ENCODE results near the gene POLE.
A peak's percentile ranks its signal among the peaks of the same experiment; 100 is the strongest.
"Not testable (repeated sequence)": the region's sequence is repeated elsewhere in the genome, so short reads cannot be mapped to it uniquely, and the experiment has no call there.

POLE gene

DNA sequence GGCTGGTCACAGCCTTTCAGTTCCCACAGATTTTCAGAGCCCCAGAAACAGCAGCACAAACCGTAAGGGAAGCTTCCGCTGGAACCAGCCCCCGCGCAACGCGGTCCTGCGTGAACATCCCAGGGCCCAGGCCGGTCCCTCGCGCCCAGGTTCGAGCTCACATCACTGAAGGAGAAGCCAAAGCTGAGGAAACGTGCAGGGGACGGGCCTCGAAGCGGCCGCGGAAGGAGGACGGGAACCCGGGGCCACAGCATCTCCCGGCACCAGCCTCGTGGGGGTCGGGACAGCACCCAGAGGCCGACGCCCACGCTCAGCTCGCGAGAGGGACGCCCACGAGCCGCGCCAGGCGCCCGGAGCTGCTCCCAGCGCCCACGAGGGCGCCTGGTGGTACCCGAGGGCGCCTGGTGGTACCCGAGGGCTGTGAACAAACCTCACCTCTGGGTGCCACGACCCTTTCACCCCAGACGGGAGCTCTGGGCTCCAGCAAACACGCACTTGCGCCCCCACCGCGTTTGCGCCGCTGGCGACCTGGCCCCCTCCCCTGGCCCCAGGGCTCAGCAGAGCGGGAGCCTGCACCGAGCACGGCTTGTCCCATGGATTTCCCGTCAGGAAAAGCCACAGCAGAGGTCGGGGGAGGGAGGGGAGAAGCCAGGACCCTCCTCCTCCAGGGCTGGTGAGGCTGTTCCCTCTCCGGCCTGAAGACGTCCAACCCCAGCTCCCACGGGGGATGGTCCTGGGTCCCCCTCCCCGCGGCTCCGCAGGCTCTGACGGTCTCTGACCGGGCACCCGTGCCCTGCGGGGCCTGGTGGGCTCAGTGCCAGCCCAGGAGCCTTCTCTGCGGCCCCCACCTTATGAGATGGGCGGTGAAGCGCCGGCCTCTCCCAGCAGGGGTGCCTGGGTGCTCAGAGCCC, 83.6 kb downstream of the POLE start:
- no peak overlapping the region for H3K4me3 ChIP-seq (ENCODE audit: low read depth, low read length)
- DNase-seq (ENCODE audit: low read depth), result no peak

DNA sequence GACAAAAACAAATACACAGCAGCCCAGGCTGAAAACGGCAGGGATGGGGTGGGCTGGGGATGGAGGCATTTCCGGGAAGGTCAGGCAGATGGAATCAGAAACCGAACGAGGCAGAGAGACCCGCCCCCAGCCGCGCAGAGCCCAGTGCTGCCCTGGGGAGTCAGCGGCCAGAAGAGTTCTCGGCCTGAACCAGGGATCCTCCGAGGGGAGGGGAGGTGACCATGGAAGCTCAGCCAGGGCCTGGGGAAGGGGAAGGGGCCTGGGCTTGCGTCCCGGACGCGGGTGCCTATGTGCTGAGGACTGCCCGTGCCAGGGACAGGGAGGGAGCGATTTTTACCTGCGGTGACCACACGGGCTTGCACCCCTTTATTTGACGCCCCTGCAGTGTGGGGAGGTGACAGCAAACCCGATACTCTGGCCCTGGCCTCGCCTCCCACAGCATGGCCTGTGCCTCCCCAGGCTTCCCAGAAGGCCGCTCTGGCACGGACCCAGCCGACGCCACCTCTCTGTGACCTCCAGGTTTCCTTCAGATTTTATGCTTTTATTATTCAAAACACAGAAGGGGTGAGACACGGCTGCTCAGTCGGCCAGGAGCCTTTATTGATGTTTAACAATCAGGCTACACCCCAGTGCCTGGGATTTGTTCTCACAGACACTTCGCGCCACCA, 84.4 kb downstream of the POLE start:
- no peak for DNase-seq (ENCODE audit: low read depth)

DNA sequence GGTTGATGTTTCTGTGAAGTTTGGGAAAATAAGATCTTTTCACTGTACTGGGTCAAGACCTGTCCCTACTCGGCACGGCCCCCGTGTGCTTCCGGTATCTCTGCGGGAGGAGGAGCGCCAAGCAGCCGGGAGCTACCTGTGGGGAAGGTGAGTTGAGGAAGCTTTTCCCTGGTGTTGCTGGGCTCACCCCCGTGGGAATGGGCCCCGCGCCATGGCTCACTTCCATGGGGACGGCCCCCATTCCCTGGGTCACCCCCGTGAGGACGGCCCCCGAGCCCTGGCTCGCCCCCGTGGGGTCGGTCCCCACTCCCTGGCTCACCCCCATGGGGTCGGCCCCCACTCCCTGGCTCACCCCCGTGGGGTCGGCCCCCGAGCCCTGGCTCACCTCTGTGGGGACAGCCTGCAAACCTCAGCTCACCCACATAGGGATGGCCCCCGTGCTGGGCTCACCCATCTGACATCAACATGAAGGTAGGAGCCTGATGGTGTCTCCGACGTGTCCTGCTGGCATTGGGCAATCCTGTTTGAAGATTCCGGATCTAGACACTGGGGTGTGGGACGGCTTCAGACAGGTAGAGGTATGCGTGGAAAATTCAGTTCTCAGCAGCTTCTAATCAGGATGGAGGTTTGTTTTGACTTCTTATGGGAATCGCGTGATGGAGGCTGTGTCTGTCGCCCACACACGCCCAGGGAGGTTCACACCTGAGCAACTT, 85.8 kb downstream of the POLE start:
- no peak overlapping the region for H3K4me3 ChIP-seq (ENCODE audit: low read depth, low read length)
- no peak for DNase-seq (ENCODE audit: low read depth)

More for the DNA sequence above, 84.4 kb downstream of the POLE start:
- H3K4me3 ChIP-seq (ENCODE audit: low read depth, low read length), result no peak overlapping the region

DNA sequence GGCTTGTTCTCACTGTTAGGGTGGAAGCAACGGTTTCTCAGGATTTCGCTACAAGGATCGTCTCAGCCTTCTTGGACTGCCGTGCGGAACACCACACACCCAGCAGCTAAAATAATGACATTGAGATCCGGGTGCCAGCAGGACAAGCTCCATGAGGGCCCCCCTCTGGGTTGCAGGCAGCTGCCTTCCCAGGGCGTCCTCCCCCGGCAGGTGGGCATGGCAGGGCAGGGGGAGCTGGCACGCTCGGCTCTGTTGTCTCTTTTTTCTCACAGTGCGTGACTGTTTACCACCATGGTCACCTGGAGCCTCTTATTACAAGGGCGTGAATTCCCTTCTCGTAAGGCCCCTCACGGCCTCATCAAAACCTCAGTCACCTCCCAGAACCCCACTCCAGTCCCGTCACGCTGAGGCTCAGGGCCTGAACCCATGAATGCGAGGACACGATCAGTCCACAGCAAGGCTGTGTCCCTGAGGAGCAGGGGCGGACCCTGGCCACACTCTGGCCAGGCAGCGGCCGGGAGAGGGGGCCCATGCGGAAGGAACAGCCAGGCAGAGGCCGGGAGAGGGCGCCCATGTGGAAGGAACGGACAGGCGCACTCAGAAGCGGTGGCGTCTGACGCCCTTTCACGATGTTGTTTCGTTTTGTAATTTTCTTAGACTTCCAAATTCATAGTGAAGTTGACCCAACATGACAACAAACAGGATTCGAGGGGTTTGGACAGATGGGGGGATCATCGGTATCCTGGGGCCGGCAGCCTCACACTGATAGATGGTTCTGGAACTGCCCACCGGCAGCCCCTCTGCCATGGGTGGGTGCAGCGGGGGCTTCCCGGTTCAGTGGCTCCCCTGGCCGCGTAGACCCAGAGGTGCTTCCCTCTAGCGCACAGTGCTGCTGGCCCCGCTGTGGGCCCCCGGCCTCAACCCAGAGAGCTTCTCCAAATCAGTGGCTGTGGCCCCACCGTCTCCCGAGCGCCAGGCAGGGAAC, 86.8 kb downstream of the POLE start:
- H3K4me3 ChIP-seq (ENCODE audit: low read depth, low read length), result peak overlapping the region; percentile 43
- DNase-seq (ENCODE audit: low read depth), result peak; percentile 19

DNA sequence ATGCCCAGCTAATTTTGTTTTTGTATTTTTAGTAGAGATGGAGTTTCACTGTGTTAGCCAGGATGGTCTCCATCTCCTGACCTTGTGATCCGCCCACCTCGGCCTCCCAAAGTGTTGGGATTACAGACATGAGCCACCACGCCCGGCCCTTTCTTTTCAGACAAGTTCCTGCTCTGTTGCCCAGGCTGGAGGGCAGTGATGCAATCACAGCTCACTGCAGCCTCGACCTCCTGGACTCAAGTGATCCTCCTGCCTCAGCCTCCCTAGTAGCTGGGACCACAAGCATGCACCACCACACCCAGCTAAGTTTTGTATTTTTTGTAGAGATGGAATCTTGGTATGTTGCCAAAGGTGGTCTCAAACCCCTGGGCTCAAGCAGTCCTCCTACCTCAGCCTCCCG, 87.6 kb downstream of the POLE start:
- DNase-seq (ENCODE audit: low read depth); H3K4me3 ChIP-seq (ENCODE audit: low read depth, low read length): not testable (repeated sequence)

DNA sequence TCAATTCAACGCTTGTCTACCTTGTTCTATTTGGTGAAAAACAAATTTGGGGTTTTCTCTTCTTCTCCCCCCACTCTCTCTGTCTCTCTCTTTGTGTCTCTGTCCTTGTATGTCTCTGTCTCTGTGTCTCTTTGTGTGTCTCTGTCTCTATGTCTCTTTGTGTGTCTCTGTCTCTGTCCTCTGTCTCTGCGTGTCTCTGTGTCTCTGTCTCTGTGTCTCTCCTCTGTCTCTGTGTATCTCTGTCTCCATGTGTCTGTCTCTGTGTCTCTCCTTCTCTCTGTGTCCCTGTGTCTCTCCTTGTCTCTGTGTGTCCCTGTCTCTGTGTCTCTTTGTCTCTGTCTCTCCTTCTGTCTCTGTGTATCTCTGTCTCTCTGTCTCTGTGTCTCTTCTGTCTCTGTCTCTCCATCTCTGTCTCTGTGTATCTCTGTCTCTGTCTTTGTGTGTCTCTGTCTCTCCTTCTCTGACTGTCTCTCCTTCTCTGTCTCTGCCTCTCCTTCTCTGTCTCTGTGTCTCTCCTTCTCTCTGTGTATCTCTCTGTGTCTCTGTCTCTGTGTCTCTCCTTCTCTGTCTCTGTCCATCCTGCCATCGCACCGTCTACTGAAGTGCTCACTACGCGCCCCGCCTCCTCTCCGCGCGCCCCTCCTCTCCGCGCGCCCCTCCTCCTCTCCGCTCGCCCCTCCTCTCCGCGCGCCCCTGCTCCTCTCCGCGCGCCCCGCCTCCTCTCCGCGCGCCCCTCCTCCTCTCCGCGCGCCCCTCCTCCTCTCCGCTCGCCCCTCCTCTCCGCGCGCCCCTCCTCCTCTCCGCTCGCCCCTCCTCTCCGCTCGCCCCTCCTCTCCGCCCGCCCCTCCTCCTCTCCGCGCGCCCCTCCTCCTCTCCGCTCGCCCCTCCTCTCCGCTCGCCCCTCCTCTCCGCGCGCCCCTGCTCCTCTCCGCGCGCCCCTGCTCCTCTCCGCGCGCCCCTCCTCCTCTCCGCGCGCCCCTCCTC, 89.5 kb downstream of the POLE start:
- peak overlapping the region; percentile 47 for H3K4me3 ChIP-seq (ENCODE audit: low read depth, low read length)
- peak; percentile 23 for DNase-seq (ENCODE audit: low read depth)

DNA sequence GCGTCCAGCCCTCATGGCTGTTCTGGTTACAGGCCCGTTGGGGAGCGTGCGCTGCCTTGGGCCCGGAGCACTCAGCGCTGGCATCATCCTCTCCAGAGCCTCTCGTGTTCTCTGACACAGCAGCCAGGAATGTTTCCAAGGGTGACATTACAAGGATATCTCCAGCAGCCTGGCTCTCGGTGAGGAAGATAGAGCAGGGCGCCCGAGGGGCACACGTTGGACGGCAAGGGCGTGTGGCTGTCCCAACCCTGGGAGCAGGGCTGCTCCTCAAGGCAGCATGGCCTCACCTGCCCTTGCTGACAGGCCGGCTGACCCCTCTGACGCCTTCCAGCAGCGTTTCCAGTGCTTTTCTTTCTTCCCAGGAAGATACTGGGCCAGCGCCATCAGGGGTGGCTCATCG, 91.1 kb downstream of the POLE start:
- peak; percentile 4 for DNase-seq (ENCODE audit: low read depth)
- H3K4me3 ChIP-seq (ENCODE audit: low read depth, low read length), result no peak overlapping the region

GRCh38 chr12:132595183-132595582, 92.0 kb downstream of the POLE start:
- no peak for DNase-seq (ENCODE audit: low read depth)
- no peak overlapping the region for H3K4me3 ChIP-seq (ENCODE audit: low read depth, low read length)

DNA sequence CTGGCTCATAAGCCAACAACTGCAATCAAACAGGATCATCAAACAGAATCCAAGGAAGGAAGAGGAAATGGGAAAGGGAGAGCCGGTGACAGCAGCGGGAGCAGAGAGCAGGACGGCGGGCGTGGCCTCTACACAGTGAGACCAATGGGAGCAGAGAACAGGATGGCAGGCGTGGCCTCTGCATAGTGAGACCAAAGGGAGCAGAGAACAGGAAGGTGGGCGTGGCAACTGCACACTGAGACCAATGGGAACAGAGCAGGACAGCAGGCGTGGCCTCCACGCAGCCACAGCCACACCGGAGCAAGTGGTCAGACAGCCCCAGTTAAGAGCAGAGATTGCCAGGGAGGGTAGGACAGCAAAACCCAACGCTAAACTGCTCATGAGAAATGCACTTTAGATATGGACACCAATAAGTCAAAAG, 93.2 kb downstream of the POLE start:
- DNase-seq (ENCODE audit: low read depth), result peak; percentile 83
- H3K4me3 ChIP-seq (ENCODE audit: low read depth, low read length), result peak overlapping the region; percentile 24

DNA sequence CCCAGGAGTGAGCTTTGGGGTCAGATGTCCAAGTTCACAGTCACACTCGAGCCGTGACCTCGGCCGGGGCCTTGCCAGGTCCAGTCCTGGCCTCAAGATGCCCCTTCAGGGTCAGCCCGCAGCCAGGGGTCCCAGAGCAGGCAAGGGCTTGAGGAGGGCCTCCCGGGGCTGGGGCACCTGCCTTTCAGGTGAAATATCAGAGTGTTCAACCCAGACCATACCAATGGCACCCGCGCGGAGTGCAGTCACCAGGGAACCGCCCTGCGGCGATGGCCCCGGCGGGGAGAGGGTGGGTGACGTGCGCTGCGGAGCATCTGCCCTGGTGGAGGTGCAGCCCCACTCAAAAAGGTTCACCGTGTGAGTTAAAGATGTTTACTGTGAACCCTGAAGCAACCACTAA, 93.6 kb downstream of the POLE start:
- H3K4me3 ChIP-seq (ENCODE audit: low read depth, low read length), result peak overlapping the region; percentile 24
- DNase-seq (ENCODE audit: low read depth), result no peak

GRCh38 chr12:132593071-132593470, 94.1 kb downstream of the POLE start:
- H3K4me3 ChIP-seq (ENCODE audit: low read depth, low read length), result no peak overlapping the region

DNA sequence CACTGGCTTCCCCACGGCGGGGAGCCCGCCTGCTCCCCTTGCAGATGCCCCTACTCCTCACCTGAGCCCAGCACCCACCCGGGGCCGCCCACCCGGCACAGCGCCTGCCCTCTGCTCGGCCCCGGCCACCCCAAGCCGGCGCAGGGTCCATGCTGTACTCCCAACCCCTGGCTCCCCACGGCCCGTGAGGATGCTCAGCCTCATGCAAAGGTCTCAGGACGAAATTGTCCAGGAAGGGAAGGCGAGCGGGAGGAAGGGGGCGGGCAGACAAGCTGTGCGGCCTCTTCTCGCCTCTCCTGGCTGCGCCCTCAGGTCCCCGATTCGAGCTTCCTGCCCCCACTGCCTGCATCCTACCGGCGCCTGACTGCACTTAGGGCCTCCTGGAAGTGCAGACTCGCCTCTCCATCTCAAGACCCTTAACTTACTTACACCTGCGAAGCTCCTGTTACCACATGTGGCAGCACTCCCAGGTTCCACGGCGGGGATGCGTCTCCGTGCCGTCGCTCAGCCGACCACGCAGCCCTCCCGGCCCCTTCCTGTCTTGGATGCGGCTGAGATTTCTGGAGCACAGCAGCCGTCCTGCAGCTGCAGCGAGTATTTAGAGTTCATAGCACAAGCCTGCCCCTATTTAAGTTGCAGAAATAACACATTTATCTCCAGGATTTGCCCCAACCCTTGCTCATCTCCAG, 94.7 kb downstream of the POLE start:
- DNase-seq (ENCODE audit: low read depth), result no peak
- no peak overlapping the region for H3K4me3 ChIP-seq (ENCODE audit: low read depth, low read length)

More at GRCh38 chr12:132593071-132593470, 94.1 kb downstream of the POLE start:
- no peak for DNase-seq (ENCODE audit: low read depth)

DNA sequence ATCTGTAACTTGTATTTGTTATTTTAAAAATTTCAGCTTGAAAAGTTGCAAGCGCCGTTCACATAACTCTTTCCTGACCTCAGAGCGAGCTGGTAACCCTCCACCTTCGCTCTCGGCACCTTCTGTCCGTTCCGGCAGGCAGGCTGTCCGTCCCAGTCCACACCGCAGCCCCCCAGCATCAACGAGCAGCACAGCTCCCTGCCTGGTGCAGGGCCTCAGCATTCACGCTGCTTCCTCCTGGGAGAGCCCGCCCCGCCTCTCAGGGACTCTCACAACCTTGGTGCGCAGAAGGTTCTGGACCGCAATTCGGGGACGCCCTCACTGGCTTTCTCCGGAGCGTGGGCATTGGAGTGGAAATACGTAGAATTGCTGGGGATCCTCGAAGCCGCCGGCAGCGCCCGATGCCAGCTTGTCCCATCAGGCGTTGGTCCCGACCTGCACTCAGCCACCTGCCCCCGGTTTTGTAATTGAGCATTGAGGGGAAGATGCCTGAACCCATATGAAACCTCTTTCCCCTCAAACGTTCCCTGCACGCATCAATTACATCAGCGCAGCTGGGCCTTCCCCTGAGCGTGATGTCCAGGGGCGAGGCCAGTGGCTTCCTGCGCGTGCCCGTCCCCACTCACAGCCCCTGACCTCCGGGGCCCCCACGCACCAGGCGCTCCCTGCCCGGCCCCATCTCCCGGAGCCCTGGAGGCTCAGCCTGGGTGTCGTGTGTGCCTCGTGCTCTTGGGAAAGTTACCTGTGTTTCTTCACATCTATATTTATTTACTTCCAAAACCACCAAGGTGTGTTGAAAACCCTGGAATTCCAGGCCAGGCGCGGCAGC, 95.8 kb downstream of the POLE start:
- DNase-seq (ENCODE audit: low read depth), result no peak
- H3K4me3 ChIP-seq (ENCODE audit: low read depth, low read length), result no peak overlapping the region

DNA sequence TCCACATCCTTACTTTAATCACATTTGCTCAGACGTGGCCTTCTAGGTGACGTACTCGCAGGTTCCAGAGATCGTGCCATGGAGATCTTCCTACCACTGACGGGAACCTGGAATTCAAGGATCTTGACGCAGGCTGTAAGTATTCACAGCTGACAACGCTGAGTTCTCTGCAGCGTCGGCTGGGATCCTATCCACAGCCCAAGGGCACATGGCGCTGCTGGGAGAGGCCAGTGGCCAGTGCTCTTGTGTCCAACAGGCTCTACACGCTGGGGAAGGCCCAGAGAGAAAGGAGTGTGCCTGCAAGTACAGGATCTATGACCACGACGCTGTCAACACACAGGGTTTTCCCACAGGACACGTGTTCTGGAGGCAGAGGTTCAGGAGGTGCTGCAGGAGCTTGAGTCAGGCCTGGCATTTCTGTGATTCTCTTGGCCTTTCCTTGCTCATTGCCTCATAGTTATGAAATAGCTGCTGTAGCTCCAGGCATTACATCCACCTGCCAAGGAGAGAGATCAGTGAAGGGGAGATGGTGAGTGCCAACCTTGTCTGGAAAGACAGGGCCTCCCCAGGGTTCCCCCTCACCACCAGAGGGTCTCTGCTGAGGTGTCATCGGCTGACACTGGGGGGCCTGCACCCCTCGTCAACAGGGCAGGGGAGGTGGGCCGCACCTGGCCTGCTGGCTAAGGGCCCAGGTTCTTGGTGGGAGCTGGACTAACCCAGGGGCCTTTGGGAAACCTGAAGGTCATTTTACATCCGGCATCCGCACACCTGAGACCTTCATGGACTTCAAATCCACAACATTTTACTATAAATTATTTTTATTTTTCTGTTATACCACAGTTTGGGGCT, 98.1 kb downstream of the POLE start:
- no peak for DNase-seq (ENCODE audit: low read depth)
- H3K4me3 ChIP-seq (ENCODE audit: low read depth, low read length), result no peak overlapping the region

DNA sequence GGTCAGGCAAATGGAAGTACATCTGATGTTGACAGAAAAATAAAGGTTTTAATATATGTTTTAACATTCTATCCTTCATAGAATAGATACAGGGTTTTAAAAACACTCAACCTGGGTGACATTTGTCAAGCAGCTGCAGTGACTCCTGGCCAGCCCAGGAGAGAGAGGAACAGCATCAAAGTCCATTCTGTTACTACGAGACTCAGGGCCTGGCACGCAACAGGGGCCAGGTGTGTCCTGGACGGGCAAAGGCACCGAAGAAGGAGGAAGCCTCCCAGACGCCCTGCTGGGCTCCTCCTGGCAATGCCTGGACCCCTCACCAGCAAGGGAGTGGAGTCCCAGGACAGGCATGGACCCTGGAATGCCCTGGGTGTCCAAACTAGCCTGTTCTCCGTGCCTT, 98.8 kb downstream of the POLE start:
- DNase-seq (ENCODE audit: low read depth), result no peak
- H3K4me3 ChIP-seq (ENCODE audit: low read depth, low read length), result no peak overlapping the region

DNA sequence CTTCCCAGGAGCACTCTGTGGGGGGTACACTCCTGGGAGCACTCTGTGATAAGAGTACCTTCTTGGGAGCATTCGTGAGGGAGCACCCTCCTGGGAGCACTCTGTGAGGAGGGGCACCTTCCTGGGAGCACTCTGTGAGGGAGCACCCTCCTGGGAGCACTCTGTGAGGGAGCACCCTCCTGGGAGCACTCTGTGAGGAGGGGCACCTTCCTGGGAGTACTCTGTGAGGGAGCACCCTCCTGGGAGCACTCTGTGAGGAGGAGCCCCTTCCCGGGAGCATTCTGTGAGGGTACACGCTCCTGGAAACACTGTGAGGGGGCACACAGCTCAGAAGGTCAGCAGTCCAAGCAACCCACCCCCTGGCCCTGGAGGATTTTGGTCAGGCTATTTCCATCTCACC, 99.4 kb downstream of the POLE start:
- H3K4me3 ChIP-seq (ENCODE audit: low read depth, low read length), result no peak overlapping the region
- DNase-seq (ENCODE audit: low read depth), result no peak

Measured in skeletal muscle cell (primary cell).